Astrocyte of the cerebellum (primary cell): ENCODE data around the gene IL1R1.

Experiments
- DNase-seq: peaks from one replicate; pipeline ENCODE4 v3.0.0-alpha.2; 2011; ENCODE audit warnings: low read depth
- H3K4me3 ChIP-seq: 2 replicates; pipeline ENCODE4 v1.5.1; 2011; ENCODE audit warnings: mild to moderate bottlenecking, low read depth, low read length, moderate library complexity
- in situ Hi-C: cut with HindIII; loops from 2 replicates; pipeline ENCODE4 v1.10.0; 2017; ENCODE audit warnings: low sequenced_read_pairs
- TF ChIP-seq, protein P1 (sequence below): IDR thresholded peaks from 2 replicates; pipeline ENCODE4 v1.5.1; 2012; ENCODE audit warnings: low read length, low read depth, moderate library complexity, mild to moderate bottlenecking; ENCODE audit errors: missing control alignments

The IL1R1 gene

DNA sequence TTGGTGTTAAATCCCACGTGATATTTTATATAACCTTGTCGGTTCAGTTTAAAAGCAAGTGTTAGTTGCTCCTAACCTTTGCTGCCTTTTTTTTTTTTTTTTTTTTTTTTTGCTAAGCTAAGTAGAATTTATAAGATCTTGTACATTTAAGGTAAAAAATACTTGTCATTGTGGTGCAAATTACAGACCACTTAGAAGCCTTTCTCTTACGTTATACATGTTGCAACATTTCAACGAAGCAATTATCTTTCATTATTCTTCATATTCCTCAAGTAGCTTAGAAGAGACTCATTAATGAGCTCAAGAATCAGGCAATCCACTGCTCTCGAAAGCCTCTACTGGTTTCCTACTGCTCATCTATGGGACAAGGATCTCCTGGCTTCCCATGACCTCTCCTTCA lies 29.4 kb downstream of the IL1R1 start:
- in situ Hi-C loops = loop anchor here (5.0 kb wide), 1 partner anchor 60 kb away; no protein-coding TSS in a partner anchor
- no peak overlapping the region for H3K4me3 ChIP-seq
- TF ChIP-seq, protein P1, sequence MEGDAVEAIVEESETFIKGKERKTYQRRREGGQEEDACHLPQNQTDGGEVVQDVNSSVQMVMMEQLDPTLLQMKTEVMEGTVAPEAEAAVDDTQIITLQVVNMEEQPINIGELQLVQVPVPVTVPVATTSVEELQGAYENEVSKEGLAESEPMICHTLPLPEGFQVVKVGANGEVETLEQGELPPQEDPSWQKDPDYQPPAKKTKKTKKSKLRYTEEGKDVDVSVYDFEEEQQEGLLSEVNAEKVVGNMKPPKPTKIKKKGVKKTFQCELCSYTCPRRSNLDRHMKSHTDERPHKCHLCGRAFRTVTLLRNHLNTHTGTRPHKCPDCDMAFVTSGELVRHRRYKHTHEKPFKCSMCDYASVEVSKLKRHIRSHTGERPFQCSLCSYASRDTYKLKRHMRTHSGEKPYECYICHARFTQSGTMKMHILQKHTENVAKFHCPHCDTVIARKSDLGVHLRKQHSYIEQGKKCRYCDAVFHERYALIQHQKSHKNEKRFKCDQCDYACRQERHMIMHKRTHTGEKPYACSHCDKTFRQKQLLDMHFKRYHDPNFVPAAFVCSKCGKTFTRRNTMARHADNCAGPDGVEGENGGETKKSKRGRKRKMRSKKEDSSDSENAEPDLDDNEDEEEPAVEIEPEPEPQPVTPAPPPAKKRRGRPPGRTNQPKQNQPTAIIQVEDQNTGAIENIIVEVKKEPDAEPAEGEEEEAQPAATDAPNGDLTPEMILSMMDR = no peak
- no peak for DNase-seq

DNA sequence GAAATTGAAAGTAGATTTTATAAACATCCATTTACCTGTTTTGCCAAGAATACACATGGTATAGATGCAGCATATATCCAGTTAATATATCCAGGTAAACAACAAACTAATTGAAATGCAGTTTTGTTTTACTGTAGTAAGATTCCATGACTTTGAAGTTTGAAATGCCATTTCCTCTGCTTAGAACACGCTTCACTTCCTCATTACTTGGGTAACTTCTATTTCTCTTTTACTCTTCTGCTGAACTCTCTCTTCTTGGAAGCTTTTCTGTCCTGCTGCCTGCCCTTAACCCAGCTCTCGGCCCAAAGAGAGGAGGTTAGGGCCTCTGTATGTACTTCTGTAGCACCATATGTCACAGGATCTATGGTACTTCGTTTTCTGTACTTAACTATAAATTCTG lies 30.2 kb downstream of the IL1R1 start:
- TF ChIP-seq, protein P1 = no peak
- no peak overlapping the region for H3K4me3 ChIP-seq
- in situ Hi-C loops = loop anchor here (5.0 kb wide), 1 partner anchor 60 kb away; no protein-coding TSS in a partner anchor
- DNase-seq = no peak

DNA sequence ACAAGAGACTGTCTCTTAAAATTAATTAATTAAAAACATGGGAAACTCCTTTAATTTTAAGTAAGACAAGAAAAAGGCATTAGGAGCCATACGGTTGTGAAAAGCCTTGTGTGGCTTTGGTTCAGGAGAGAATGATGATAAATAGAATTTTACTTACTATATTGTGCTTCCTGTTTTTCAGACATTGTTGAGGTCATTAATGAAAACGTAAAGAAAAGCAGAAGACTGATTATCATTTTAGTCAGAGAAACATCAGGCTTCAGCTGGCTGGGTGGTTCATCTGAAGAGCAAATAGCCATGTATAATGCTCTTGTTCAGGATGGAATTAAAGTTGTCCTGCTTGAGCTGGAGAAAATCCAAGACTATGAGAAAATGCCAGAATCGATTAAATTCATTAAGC lies 33.6 kb downstream of the IL1R1 start:
- in situ Hi-C loops = no loop called here
- H3K4me3 ChIP-seq = no peak overlapping the region
- TF ChIP-seq, protein P1 = no peak
- no peak for DNase-seq

DNA sequence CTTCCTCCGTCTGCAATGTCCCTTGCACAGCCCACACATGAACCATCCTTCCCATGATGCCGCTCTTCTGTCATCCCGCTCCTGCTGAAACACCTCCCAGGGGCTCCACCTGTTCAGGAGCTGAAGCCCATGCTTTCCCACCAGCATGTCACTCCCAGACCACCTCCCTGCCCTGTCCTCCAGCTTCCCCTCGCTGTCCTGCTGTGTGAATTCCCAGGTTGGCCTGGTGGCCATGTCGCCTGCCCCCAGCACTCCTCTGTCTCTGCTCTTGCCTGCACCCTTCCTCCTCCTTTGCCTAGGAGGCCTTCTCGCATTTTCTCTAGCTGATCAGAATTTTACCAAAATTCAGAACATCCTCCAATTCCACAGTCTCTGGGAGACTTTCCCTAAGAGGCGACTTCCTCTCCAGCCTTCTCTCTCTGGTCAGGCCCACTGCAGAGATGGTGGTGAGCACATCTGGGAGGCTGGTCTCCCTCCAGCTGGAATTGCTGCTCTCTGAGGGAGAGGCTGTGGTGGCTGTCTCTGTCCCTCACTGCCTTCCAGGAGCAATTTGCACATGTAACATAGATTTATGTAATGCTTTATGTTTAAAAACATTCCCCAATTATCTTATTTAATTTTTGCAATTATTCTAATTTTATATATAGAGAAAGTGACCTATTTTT lies 35.4 kb downstream of the IL1R1 start:
- TF ChIP-seq, protein P1 = no peak
- in situ Hi-C loops = no loop called here
- DNase-seq = no peak
- H3K4me3 ChIP-seq = no peak overlapping the region

DNA sequence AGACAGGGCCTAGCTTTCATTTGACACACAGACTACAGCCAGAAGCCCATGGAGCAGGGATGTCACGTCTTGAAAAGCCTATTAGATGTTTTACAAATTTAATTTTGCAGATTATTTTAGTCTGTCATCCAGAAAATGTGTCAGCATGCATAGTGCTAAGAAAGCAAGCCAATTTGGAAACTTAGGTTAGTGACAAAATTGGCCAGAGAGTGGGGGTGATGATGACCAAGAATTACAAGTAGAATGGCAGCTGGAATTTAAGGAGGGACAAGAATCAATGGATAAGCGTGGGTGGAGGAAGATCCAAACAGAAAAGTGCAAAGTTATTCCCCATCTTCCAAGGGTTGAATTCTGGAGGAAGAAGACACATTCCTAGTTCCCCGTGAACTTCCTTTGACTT lies 36.5 kb downstream of the IL1R1 start:
- DNase-seq = no peak
- in situ Hi-C loops = no loop called here
- TF ChIP-seq, protein P1 = no peak
- no peak overlapping the region for H3K4me3 ChIP-seq

DNA sequence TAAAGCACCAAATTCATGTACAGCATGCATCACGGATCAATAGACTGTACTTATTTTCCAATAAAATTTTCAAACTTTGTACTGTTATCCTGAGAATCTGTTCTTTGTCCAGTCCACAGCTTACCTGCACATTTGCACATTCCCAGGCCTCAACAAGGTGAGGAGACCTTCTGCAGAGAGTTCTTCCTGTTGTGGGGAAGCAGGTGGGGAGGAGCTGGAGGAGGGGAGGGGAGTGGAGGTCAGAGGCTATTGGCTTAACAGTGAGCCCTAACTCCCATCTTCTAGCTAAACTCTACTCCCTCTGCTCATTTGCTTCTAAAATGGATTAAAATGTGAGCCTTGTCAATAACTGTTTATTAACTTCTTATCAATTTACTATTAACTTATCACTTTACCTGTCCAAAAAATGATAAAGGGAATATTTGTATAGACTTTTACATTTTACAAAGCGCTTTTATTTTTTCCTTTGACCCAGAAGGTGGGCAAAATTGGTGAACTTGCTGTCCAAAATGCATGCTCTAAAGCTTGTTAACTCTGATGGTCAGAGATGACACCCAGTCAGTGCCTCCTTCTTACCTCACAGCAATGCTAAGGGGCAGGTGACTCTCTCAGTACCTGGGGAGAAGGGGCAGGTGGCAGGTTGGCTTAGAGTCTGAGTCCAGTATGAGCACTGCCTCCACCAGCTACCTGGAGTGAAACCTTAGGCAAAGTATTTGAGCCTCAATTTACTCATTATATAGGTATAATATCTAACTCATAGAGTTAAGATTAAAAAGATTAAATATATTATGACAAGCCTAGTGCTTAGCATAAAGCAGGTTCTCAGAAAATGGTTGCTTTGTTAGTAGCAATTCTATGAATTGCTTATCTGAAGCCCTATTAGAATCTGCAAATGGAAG lies 37.5 kb downstream of the IL1R1 start:
- in situ Hi-C loops = no loop called here
- TF ChIP-seq, protein P1 = no peak

More for the DNA sequence above, 37.5 kb downstream of the IL1R1 start:
- DNase-seq = no peak
- H3K4me3 ChIP-seq = no peak overlapping the region
